Brain pericyte (primary cell): ENCODE results near the gene KLHDC4.
"Not testable (repeated sequence)": the region's sequence is repeated elsewhere in the genome, so short reads cannot be mapped to it uniquely, and the experiment has no call there.

ENCODE experiments used
- DNase-seq: peaks from one replicate; pipeline ENCODE4 v3.0.0-alpha.2; 2012; ENCODE audit warnings: low read depth, low spot score

The KLHDC4 gene

GRCh38 chr16:87742781-87743490 is 22.9 kb downstream of the KLHDC4 start:
- DNase-seq = no peak

- no peak for DNase-seq
These were observed 23.9 kb downstream of the KLHDC4 start for GRCh38 chr16:87741700-87742415.

- DNase-seq = peak; percentile 76
These were observed 24.8 kb downstream of the KLHDC4 start for GRCh38 chr16:87740909-87741424.

DNA sequence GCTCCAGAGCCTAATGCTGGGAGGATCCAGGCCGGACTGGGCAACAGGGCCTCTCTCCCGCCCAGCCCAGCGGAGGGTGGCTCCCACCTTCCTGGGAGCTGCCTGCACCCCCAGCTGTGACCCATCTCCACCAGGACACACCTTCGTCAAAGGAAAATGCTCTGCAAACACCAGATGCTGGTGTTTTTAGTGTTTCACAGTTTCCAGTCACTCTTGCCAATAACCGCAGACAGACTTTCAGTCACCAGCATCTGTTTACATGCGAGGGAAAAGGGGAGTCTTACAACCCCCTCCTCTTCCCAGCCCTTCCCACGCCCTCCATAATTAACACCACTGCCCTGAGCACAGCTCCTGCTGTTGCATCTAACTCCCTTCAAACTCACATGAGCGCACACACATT is 25.3 kb downstream of the KLHDC4 start:
- DNase-seq = peak; percentile 70

DNA sequence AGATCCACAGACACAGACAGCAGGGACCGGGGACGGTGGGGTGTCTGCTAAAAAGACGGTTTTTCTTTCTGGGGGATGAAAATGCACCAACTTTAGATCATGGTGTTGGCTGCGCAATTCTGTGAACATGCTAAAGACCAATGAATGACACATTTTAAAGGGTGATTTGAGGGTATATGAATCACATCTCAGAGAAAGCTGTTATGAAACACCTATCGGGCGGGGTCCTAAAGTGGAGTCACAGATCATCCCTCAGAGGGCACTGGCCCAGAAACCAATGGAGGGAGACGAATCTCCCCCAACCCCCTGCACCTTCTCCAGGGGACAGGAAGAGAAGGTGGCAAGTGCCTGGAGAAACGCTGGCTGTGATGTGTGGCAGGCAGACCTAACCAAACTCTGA is 26.0 kb downstream of the KLHDC4 start:
- DNase-seq = no peak

DNA sequence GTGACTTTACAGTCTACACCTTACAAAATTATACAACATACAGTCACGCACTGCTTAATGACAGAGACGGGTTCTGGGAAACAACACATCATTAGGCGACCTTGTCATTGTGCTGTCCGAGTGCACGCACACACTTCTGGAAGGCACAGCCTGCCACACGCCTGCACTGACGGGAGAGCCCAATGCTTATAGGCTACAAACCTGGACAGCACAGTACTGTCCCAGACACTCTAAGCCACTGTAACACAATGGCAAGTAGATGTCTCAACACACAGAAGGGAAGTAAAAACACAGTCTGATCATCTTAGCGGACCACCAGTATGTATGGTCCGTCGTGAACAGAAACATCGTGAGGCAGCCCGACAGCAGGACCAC is 29.8 kb downstream of the KLHDC4 start:
- DNase-seq = no peak

DNA sequence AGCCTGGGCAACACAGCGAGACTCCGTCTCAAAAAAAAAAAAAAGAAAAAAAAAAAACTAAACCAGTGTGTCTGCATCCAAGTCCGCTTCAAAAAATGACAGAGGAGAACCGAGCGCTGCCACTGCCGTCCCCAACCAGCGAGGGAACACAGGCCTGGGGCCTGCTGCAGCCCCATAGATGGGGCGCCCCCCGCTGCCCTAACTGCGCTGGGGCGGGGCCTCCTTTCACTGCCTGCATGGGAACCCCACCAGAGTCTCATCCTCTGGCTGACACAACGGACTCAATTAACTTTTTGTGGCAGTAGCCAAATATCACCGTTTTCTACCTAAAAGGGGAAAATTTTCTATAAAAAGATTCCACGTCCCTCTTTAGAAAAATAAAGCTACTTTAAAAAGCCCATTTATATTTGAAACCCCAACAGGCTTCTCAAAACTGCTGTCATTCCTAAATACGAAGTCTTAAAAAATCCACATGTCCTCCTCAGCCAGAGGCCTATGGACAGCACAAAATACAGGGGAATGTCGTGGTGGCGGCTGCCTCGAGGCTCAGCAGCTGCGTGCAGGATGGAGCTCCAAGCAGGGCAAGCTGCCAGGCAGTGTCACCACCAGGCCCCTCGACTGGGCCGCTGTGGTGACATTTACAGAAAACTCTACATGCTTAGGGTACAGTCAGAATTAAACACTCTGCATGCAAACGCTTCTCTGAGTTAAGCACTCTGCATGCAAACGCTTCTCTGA is 30.3 kb downstream of the KLHDC4 start:
- DNase-seq = no peak

DNA sequence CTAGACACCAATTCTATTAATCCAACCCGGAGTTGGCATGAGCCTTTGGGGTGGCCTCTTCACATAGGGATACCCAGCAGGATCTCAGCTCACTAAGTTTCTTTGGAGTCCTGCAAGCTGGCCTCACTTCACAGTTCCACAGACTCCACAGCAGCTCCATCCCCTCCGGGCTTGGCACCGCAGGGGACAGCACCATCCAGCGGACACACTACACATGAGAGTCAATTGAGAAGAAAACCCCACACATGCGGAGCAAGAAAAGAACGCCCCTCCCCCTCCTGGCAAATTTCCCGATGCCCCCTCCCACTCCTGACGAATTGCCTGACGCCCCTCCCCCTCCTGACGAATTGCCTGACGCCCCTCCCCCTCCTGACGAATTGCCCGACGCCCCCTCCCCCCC is 31.1 kb downstream of the KLHDC4 start:
- DNase-seq = no peak

- no peak for DNase-seq
These were observed 32.6 kb downstream of the KLHDC4 start for GRCh38 chr16:87733190-87733589.

DNA sequence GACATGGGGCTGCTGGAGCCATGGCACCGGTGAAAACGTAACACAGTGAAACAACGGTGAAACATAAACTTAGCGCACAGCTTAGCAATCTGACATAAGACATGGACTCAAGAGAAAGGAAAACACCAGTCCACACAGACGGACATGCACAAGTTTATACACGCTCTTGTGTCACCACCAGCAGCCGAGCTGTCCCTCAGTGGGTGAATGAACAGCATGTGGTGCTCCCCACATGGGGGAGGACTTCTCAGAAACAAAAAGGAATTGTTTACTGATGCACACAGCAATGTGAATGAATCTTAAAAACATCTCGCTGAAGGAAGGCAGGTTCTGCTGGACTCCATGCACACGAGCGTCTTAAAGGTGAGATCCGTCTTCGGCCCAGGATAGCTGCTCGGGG is 34.2 kb downstream of the KLHDC4 start:
- no peak for DNase-seq

DNA sequence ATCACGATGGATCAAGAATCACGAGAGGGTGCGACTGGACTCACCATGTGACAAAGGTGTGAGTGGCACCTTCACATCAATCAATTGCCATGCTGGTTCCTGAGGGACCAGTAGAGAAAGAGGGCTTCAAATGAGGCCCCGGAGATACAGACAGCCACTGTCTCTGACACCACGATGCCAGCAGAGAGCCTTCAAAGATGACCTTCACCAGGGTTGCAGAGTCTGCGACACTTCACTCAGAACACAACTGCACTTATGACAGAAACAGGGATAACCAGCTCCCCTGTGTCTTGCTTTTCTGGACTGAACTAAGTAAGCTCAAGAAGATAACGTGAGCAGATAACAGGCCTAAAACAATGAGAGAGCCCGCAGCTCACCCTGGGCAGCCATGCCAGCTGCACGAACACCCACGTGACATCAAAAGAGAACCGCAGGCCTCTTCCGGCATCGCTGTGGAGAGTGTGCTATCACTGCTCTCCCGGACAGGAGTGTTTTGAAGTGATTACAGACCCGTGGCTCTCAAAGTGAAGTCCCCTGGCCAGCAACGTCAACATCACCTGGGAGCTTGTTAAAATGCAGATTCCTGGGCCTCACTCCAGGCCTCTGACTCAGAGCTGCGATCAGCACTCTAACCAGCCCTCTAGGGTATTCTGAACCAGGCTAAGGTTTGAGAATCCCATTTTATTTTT is 36.4 kb downstream of the KLHDC4 start:
- DNase-seq = no peak

- DNase-seq = no peak
These were observed 37.8 kb downstream of the KLHDC4 start for GRCh38 chr16:87728026-87728425.

GRCh38 chr16:87727346-87727745 is 38.4 kb downstream of the KLHDC4 start:
- no peak for DNase-seq

GRCh38 chr16:87726577-87726976 is 39.2 kb downstream of the KLHDC4 start:
- DNase-seq = not testable (repeated sequence)

DNA sequence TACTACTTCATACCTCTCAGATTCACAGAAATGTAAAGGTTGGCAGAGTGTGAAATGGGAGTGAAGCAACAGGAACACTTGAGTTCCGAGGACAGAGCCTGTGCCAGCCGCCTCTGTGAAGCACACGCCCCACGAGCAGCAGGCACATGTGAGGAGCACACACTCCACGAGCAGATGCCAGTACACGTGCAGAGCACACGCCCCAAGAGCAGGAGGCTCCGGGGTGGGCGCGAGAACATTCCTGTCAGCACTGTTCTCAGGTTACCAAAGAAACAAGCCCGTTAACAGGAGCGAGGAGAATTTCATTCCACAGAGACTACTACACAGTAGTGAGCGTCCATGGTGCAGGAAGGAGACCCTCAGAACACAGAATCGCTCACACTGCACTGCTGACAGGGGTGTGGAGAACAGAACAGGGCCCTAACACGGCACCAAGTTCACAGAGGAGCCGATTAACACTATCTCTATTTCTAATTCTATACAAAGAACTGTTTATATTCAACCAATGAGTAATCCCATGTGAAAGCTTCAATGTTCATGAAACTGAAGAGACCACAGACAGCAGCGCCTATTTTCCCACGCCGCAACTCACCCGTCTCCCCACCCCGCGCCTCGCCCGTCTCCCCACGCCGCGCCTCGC is 40.1 kb downstream of the KLHDC4 start:
- DNase-seq = no peak

GRCh38 chr16:87724490-87725291 is 41.1 kb downstream of the KLHDC4 start:
- no peak for DNase-seq

GRCh38 chr16:87723226-87723623 is 42.6 kb downstream of the KLHDC4 start:
- peak; percentile 65 for DNase-seq

GRCh38 chr16:87722590-87723225 is 43.1 kb downstream of the KLHDC4 start:
- no peak for DNase-seq

DNA sequence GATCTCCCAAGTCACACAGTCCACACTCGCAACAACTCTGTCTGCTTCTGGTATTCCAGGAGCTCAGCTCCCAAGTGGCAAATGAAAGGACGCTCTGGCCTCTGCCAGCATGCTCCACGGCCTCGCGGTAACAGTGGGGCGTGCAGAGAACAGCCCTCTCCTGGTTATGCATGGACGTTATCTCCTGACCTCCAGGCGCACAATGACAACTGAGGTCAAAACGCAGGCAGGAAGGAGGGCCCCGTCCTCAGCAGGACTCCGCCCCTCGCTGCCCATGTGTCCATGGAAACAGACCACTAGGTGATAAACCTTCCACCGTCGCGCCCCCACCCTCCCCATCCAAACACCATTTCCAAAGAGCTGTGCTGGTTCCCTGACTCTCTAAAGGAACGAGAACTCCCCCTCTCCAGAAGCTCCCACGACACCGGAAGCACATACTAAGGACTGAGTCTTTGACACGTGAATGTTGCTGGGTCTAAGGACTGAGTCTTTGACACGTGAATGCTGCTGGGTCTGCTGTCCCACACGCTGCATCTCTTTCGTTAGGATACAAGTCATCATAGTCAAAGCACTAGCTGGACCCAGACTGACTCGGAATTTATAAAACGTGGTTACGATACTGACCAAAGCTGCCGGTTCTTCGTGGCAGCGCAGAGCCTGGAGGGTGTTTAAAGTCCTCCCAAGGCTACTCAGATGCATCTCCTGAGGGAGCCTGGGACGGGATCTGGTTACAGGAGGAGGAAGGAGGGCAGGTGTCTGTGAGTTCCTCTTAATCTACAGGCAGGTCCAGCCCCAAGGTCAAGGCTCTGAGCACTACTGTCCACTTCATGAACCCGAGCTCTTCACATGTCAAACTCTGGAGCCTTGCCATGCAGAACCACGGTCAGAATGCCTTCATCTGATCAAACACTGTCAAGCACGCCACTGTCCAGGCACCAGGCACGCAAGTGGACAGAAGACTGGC is 43.9 kb downstream of the KLHDC4 start:
- no peak for DNase-seq
